Measurements from ENCODE around the gene GCH1.
A peak's percentile ranks its signal among the peaks of the same experiment; 100 is the strongest.
"Not testable (repeated sequence)": the region's sequence is repeated elsewhere in the genome, so short reads cannot be mapped to it uniquely, and the experiment has no call there.

GCH1 gene, protein sequence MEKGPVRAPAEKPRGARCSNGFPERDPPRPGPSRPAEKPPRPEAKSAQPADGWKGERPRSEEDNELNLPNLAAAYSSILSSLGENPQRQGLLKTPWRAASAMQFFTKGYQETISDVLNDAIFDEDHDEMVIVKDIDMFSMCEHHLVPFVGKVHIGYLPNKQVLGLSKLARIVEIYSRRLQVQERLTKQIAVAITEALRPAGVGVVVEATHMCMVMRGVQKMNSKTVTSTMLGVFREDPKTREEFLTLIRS

DNA sequence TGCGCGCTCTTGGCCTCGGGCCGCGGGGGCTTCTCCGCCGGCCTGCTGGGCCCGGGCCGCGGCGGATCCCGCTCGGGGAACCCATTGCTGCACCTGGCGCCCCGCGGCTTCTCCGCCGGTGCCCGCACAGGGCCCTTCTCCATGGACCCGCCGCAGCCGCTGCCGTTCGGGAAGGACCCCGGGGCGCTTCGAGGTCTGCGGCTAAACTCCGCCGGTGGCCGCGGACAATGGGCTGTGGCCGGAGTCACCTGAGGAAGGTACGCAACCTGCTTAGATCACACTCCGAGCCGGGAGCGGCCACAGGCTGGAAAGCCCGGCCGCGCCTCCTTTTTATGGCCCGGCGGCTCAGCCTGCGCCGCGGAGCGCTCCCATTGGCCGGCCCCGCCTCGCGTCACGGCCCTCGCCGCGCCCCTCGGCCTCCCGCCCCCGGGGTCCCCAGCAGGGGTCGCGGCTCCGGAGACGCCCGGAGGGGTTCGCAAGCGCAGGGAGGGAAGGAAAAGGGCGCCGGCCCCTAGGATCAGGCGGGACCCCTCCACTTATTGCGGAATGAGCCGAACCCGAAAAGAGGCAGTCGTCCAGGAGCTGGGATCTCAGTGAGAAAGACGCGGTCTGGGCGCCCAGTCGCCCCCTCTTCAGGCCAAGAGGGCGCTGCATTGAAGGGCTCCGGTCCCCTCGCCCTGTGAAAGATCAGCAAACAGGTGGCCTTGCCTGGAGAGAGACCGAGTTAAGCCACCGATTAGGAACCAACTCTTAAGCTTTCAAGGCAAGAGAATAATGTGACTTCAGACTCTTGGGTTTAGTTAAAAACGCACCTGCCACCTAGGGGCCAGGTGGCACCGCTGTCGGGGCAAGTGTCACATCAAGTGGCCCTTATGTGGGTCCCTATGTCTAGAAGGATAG is at the start of gene GCH1:
Gene GCH1 (minus strand): TSS at position 306 of the 900 bp plus-strand sequence. CDS start 163 bp downstream, at position 143.
- DNase-seq (ENCODE audit: low spot score): peak; percentile 92

DNA sequence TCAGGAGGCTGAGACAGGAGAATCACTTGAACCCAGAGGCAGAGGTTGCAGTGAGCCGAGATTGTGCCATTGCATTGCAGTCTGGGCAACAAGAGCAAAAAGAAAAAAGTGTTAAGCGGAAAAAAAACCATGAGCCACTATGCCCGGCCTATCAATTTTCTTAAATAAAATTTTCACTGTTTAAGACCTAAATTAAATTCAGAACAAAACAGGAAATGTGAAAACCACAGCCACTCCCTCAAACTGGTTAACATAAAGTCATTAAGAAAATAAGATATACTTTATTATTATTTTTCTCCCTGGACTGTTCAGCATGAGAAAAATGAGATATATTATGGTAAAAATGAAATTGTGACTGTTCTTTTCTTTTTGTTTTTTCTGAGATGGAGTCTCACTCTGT is 44.6 kb upstream of the GCH1 start:
- DNase-seq (ENCODE audit: low spot score): no peak

DNA sequence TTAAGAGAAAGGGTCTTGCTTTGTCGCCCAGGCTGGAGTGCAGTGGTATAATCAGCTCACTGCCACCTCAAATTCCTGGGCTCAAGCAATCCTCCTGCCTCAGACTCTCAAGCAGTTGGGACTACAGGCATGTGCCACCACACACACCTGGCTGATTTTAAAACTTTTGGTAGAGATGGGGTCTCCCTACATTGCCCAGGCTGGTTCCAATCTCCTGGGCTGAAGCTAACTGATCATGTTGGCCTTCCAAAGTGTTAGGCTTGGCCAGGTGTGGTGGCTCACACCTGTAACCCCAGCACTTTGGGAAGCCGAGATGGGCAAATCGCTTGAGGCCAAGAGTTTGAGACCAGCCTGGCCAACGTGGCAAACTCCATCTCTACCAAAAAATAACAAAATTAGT is 43.9 kb upstream of the GCH1 start:
- no peak for DNase-seq (ENCODE audit: low spot score)

DNA sequence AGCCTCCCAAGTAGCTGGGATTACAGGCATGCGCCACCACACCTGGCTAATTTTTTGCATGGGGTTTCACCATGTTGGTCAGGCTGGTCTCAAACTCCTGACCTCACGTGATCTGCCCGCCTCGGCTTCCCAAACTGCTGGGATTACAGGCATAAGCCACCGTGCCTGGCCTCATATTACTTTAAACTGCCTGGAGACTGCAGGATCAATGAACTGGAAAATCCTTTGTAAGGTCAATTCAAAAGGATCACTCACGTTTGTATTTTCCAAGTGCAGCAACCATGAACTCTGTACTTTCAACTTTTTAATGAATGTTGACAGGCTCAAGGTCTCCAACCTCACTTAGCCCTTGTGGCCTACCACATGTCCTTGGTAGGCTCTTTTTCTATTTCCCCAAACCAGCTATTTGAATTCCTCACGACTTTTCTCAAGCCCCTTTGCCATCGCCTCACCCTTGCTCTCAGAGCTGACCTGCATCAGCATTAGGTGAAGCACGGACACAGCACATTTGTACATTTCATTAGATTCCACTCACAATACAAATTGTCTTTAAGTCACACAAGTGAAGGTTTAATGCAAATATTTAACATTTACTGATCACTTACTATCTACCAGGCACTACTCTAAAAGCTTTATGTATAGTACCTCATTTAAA is 42.2 kb upstream of the GCH1 start:
- DNase-seq (ENCODE audit: low spot score): no peak

DNA sequence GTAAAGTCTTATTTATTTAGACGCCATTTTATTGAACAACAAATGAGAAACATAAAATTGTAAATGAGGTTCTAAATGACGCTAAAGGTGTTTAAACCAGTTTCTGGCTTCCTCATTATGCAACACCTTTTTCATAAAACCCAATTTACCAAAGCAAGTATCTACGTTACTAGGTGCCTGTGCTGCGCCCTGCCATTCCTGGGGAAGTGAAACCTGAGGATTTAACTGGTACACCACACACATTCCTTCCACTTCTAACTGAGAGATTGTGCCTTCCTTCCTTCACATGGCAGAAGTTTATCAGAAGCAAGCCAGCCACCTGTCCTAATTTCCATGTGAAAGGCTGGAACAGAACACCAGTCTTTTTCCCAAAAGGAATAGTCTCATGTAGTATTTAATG is 40.3 kb upstream of the GCH1 start:
- no peak for DNase-seq (ENCODE audit: low spot score)

DNA sequence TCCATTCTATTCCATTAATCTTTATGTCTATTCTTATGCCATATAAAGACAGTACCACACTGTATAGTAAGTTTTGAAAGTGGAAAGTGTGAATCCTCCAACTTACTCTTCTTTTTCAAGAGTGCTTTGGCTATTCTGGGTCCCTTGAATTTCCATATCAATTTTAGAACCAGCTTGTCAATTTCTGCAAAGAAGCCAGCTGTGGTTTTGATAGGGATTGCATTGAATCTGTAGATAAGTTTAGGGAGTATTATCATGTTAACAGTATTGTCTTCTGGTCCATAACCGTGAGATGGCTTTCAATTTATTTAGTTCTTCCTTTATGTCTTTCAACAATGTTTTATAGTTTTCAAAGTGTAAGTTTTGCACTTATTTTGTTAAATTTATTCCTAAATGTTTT is 34.2 kb upstream of the GCH1 start:
- no peak for DNase-seq (ENCODE audit: low spot score)

DNA sequence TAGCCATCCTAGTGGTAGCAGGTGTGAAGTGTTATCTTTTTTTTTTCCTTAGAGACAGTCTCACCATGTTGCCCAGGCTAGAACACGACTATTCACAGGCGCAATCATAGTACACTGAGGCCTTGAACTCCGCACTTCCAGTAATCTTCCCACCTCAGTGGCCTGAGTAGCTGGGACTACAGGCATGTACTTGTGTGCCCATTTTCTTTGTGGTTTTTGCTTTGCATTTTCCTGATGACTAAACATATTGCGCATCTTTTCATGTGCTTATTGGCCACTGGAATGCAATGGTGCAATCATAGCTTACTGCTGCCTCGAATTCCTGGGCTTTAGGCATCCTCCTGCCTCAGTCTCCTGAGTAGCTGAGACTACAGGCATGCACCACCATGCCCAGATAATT is 33.3 kb upstream of the GCH1 start:
- DNase-seq (ENCODE audit: low spot score): no peak

DNA sequence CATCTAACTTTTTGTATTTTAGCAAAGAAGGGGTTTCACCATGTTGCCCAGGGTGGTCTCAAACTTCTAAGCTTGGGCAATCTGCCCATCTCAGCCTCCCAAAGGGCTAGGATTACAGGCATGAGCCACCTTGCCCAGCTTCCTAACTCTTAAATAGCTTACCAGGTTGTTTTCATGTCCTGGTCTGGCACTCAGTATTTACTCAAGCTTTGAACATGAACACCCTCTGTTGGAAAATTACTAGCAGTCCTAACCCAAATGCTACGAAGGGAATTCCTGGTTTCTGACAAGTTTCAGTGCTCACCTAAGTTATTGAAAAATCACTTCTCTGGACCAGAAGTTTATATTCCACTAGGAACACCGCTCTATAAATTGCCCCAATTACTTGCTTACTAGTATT is 32.5 kb upstream of the GCH1 start:
- no peak for DNase-seq (ENCODE audit: low spot score)

DNA sequence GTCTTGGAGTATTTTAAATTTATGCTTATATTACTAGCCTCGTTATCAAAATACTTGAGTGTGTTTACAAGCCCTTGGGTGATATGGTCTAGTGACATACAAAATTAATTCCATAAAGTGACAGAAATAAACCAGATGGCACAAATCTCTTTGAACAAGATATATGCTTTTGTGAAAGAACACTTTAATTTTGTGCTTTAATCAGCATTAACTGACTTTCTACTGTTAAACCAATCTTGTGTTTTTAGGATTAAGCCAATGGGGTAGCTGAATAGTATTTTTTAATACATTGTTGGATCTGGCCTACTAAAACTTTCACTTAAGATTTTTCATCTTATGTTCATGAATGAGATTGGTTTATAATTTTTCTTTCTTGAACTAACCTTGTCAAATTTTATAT is 30.4 kb upstream of the GCH1 start:
- no peak for DNase-seq (ENCODE audit: low spot score)

DNA sequence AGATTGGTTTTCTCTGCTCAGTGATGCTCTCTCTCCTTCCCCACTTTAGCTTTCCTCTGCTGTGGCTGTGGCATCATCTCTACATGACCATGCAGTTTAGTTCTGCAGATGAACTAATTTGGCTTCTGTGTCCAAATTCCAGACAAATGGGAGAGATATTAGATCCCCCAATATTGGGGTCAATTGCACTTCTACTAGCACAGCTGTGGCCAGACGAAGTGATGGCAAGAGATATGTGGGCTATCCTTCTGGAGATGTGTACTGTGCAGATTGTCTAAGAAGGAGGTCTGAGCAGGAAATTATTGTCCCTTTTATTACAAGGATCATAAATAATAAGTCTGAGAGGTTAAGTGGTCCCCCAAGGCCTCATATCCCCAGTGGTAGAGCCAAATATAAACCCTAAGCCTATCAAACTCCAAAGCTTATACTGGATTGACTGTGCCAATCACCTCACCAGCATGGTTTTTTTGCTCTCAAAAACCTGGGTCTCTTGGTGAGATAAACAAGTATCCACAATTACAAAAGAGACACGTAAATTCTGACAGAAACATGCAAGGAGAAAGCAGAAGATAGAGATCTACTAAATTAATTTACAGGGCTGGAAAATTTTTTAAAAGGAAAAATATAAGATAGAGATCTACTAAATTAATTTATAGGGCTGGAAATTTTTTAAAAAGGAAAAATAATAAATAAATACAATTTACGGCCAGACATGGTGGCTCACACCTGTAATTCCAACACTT is 29.1 kb upstream of the GCH1 start:
- DNase-seq (ENCODE audit: low spot score): no peak

DNA sequence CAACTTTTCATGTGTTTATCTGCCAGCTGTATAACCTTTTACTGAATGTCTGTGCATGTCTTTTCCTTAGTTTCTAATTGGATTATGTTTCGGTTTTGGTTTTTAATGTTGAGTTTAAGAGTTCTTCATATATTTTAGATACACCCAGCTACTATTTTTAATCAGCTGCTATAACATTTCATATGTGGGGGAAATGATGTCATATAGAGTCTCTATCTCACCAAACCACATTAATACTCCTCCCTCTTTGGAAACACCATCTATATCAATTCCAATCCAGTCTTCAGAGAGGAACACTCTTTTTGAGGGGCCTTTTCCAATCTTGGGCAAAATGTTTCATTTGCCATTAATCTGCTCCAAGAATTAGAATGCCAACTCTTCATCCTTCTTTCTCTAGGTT is 28.5 kb upstream of the GCH1 start:
- no peak for DNase-seq (ENCODE audit: low spot score)

DNA sequence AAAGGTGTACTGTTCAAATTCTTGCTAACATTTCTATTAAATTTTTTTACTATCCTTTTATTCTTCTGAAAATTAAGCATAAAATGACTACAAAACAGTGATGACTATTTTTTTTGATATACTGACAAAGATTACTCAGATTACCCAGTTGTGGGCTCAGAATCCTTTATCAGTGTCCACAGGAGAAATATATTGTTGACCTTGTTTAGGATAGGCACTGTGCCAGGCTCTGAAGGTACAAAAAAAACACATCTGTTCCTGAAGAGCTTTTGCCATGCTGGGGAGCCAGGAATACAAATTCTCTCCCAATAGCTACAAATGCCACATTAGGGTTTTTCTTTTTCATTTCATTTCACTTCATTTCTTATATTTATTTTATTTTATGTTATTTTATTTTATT is 26.9 kb upstream of the GCH1 start:
- no peak for DNase-seq (ENCODE audit: low spot score)

DNA sequence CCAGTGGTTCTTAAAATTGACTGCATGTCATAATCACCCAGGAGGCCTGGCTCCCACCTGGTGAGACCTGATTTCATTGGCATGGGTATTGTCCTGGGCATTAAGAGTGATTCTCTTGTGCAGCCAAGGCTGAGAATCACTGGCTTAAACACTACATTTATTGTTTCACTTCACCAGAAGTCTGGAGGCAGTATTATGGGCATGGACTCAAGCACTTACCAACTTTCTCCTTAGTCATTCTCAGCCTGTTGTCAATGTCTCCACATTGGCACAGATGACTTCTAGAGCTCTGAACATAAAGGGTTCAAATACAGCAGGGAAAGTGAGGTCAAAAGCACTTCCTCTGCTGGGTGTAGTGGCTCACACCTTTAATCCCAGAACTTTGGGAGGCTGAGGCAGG is 25.6 kb upstream of the GCH1 start:
- DNase-seq (ENCODE audit: low spot score): no peak

DNA sequence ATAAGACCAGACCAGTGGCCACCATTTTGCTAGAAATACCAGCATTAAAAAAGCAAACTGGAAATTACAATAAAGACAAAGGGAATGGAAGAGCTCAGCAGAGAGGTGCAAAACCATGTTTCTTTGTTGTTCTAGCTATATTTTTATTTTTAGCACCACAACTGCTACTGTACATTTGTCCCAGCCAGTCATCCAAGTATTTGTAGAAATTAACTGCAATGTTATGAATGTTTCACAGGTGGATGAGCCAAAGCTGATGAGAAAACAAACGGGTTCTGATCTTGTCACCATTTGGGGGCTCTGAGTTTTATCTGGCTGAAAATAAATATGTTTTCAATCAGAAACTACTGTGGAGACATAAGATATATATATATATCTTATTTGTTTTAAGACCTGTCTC is 24.9 kb upstream of the GCH1 start:
- no peak for DNase-seq (ENCODE audit: low spot score)

DNA sequence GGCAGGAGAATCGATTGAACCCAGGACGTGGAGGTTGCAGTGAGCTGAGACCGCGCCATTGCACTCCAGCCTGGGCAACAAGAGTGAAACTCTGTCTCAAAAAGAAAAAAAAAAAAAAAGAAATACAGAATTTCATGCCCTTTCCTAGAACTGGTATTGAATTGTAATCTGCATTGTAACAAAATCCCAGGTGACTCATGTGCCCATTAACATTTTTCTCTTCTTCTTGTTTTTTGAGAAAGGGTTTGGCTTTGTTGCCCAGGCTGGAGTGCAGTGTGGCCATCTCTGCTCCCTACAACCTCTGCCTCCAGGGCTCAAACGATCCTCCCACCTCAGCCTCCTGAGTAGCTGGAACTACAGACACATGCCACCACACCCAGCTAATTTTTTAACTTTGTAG is 23.9 kb upstream of the GCH1 start:
- not testable (repeated sequence) for DNase-seq (ENCODE audit: low spot score)

DNA sequence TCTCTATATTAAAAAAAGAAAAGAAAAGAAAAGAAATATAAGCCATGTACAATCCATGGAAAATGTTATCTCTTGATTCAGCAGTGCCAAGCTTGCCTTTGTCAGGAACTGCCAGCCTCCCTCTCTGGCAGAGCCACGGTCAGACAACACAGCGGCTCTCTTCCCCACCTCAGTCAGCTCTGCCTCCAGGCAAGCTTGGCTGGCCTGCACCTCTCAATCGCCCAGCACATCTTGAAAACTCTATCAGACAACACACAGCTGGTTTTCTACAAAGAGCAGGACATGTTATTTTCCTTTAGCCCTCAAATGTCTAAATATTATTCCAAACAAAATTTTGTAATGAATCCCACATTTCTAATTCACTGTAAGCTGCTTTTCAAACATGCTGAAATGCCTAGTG is 20.0 kb upstream of the GCH1 start:
- no peak for DNase-seq (ENCODE audit: low spot score)

DNA sequence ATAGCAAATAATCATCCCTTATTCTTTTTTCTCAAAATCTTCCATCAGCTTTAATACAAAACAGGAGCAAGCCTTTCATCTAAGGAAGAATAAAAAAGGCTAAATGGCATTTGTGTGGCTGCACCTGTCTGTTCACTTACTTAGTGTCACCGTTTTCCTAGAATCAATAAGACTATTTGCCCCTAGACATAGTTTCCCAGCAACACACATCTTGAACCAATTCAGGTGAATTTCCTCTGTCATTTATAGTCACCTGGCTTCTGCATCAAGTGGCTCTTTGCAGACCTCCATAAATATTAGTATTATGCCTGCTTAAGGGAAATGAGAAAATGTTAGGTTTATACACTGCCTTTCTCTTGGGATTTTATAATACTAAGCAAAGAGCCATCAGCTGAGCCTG is 17.4 kb upstream of the GCH1 start:
- no peak for DNase-seq (ENCODE audit: low spot score)

DNA sequence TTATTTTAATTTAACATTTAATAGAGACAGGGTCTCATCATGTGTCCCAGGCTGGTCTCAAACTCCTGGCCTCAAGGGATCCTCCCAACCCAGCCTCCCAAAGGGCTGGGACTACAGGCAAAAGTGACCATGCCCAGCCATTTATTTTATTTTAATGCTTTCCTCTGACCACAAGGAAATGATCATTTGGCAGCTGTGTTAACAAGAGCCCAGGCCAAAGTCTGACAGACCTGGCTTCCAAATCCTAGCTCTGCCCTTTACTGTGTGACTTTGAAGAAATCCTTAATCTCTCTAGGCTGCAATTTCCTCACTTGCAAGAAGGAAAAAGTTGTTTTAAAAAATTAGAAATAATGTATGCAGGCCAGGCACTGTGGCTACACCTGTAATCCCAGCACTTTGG is 16.7 kb upstream of the GCH1 start:
- no peak for DNase-seq (ENCODE audit: low spot score)

DNA sequence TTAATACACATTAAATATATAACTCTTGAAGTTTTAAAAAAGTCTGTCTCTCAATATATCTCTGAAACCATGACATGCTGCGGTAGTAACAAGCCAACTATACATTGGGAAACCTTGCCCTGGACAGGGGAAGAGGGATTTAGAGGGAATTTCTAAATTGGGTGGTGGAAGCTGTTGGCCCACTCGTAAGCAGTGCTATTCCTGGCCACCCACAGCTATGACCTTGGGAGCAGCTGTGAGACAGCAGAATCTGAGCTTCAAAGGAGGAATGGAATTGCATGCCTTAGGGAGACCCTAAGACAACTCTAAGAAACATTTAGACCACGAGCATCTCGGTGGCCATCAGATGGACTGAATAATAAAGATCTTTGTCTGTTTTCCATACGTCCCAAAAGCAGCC is 15.8 kb upstream of the GCH1 start:
- DNase-seq (ENCODE audit: low spot score): no peak

DNA sequence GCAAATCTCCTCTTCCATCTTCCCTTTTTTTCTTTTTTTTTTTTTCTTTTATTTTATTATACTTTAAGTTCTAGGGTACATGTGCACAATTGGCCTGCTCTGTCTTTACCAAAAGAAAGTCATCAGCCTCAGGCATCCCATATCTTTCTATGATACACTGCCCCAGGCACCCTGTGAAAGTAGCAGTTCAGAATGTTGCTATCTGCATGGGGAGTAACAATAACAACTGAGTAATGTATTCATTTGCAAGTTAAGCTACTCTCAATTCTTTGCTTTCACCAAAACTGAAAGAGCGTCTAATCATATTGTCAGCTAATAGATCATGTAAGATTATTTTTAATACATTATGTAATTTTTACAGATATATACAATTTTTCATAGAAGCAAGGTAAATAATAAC is 13.5 kb upstream of the GCH1 start:
- no peak for DNase-seq (ENCODE audit: low spot score)

DNA sequence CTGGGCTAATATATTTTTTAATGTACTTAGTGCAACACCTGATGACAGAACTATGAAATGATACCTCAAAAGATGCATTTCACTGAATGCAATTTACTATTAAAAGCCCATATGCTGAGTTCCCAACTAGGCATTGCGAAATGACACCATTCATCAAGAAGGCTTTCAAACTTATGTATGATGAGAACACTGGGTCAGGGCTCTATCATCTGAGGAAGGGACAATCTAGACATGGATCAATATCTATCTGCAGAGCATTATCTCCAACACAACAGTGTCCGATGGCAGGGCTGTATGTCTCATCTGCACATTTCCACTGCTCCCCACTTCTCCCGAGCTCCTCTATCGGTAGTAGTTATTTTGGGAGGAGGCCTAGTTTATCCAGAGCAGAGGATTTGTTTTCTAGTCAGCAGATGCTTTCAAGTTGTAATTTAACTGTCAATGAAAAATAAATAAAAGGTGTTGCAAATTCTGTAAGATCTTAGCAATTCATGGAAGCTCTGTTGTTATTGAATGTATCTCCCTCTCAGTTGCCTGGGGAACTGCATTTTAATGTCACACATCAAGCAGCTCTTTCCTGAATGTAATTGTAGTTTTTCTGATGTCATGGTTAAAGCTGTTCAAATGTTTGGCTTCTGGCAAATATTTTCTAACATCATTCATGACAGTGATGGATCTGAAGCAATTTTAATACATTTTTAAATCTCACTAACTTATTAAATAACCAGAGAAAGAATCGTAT is 7.4 kb upstream of the GCH1 start:
- no peak for DNase-seq (ENCODE audit: low spot score)

DNA sequence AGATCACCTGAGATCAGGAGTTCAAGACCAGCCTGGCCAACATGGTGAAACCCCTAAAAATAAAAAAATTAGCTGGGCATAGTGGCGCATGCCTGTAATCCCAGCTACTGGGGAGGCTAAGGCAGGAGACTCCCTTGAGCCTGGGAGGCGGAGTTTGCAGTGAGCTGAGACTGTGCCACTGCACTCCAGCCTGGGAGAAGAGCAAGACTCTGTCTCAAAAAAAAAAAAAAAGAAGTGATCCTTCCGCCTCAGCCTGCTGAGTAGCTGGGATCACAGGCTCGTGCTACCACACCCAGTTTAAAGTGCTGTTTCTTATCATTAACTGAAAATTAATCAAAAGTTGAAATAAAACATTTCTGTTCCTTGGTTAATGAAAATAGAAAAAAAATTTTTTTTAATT is 6.3 kb upstream of the GCH1 start:
- not testable (repeated sequence) for DNase-seq (ENCODE audit: low spot score)
